ENCODE results near the gene HAGH.

- TF ChIP-seq CTCF (IDR thresholded peaks at IDR 0.05; ENCODE audit: low read length), result peak; percentile 32
- TF ChIP-seq EZH2phosphoT487 (IDR thresholded peaks at IDR 0.05; ENCODE audit: low read length), result no peak
- no peak for TF ChIP-seq EZH2 (optimal IDR thresholded peaks at IDR 0.05; ENCODE audit: low read depth, low read length)
These were observed 37.2 kb upstream of the HAGH start for GRCh38 chr16:1863681-1864460.
